Inferior parietal cortex (tissue), 1 donor: ENCODE measurements around the gene HS3ST5.

Source experiments
- DNase-seq: peaks from one replicate; pipeline ENCODE4 v3.0.0-alpha.2; 2016; ENCODE audit errors: extremely low spot score

The HS3ST5 gene

GRCh38 chr6:114194362-114195026 lies 148.3 kb downstream of the HS3ST5 start:
- no peak for DNase-seq

- DNase-seq, result no peak
These were observed 155.3 kb downstream of the HS3ST5 start for GRCh38 chr6:114187563-114187962.

DNA sequence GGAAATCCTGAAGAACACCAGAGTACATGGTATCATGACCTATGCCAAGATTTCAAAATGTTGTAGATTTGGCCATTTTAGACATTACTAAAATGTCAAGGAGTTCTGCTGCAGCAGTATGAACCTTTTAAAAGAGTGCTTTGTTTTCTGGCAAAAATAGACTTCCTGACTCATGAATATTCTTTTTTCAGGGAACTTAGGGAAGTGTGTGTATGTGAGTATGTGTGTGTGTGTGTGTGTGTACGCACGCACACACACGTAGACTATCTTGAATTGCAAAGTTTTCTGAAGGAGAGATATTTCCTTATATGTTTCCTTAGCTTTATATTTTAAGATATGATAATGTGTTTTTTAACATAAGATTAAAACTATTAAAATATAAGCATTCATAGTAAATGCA lies 161.2 kb downstream of the HS3ST5 start:
- no peak for DNase-seq

- no peak for DNase-seq
These were observed 163.4 kb downstream of the HS3ST5 start for GRCh38 chr6:114179411-114179810.

- DNase-seq, result no peak
These were observed 166.1 kb downstream of the HS3ST5 start for GRCh38 chr6:114176726-114177125.

DNA sequence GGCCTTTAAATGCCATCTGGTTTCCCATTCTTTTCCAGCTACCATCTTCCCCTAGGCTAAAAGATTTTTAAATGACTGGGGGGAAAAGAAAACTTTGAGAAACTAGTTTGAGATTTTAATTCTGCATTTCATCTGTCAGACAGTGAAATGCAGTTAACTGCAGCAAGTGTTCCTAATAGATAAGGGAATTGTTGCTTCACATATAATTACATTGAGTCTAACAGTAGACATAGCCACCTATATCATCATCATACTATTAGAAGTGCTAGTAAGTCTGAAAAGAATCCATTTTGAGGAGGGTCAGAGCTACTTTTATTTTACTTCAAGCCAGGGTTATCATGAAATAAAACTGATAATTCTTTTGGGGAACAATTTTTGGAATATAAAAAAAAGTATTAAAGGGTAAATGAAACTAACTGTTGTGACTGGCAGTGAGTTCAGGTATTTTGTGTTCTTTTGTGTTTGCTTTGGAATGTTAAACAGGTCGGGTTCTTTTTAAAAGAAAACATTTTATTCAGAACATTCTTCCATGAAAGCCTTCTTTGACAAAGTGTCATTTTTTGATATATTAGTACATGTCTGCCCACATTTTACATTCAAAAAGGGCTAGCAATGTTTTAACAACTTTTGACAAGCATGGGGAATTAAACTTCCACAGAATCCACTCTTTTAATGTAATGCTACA lies 170.1 kb downstream of the HS3ST5 start:
- DNase-seq, result no peak

DNA sequence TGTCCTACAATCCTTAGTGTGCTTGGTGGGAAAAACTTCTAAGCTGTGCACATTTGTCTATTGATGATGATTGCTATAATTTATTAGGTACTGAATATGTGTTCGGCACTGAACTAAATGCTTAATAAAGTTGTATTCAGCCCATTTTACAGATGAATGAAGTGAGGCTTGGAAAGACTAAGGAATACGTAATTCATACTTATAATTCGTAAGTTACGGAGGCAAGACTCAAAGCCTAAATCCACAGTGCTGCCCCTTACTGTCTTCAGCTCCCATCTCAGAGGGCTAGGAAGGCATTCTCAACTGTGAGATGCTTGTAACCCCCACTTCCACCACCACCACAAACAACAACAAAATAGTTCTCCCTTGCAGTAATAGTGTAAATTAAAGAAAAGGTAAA lies 171.3 kb downstream of the HS3ST5 start:
- DNase-seq, result no peak

DNA sequence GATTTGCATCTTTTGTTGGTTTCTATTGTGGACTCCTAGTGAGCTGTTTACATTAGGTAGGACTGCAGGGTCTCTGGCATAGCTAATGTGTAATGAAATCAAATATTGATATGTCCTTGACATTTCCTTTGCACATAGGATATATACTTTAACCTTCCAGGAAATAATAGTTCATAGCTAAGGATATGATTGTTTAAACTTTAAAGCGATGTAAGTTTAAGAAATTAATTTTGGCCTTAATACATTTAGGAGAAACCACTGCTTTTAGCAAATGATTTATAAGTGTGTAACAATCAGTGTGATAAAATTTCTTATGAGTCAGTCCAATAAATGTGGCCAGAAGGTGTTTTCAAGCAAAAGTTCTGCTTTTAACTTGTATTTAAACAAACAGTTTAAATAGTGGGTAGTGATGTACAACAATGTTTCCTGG lies 171.8 kb downstream of the HS3ST5 start:
- DNase-seq, result no peak

DNA sequence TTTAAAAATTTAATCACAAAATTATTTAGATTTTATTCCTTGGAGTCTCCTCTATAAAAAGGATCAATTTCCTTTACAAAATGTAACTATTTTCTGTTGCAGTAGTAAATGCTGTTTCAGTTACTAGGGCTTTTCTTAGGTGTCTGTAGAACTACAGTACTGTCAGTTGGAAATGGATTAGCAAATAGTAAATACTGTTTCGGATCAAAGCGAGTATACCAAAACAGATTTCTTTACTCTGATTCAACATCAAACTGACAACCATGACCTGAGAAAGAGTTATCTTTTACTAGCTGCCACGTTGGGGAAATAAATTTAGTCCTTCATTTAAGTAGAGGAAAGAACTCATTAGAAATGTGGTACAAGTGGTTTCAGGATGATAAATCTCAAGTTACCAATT lies 172.5 kb downstream of the HS3ST5 start:
- no peak for DNase-seq

- DNase-seq, result no peak
These were observed 173.1 kb downstream of the HS3ST5 start for GRCh38 chr6:114169763-114170162.

DNA sequence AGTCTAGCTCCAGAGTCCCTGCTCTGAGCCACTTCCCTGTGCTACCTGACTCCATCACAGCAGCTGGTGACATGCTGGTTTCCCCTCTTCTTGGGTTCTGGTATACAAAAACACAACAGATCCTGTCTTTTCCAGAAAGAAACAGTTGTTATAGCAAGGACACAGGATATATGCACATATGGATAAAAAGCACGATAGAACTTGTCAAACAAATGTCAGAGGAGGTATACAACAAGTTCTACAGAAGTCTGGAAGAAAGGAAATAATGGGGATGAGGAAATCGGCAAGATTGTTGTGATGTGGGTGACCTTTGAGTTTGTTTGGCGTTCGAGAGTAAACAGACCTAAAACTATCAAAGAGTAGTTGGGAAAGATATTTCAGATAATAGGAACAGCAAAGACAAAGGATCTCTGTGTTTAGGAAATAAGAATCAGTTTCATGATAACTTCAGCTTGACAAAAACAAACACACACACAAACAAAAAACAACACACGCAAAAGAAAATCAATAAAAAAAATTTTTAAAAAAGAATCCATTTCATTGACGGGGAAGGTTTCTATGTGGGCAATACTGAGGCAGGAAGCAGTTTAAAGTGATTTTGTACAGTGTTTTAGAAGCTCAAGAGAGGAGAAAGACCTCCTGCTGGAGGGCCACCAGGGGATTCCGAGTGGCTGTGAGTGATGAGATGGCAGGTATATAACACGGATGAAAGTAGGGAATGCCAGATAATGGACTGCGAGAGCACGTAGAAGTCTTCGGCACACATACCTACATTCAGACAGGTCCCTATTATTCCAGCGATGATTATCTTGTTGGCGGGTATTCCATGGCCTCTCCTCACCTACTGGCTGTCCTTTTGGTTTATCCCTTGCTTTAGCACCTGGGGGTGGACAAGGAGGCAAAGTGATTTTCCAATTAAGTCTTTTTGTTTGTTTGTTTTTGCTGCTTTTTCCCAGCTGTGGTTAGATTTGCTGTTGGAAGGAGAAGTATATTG lies 174.9 kb downstream of the HS3ST5 start:
- no peak for DNase-seq

GRCh38 chr6:114164207-114164606 lies 178.6 kb downstream of the HS3ST5 start:
- no peak for DNase-seq

- no peak for DNase-seq
These were observed 180.0 kb downstream of the HS3ST5 start for GRCh38 chr6:114162691-114163347.

DNA sequence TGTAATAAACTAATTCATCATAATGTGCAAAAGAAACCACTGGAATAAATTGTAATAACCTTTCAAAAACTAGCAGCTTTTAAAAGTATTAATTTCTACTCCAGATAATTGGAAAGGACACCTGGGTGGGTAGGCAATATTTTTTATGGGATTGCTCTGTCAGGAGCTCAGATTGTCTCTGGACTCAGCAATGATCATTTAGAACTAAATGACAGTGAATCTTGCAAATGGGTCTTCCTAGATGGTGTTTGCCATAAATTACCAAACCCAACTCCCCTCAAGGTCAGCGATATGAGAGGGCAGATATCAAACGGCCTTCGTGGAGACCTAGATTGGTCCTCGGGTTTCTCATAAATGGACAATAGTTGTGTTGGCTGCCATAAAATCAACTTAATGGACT lies 181.9 kb downstream of the HS3ST5 start:
- DNase-seq, result no peak

DNA sequence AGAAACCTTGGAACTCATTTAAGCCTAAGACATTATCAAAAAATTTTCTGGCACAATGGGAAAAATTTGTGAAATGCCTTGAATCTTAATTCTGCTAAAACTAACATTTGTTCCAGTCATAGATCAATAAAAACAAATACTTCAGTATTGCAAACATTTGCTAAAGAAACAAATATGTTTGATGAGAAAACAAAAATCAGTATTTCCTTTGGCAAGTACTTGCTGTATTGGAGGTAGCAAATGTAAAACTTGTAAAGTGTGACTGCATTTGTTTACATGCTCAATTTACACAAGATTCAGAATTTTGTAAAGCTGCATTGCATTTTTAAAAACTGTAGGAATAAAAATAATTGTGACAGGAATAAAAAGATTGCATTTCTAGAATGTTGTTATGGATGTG lies 183.1 kb downstream of the HS3ST5 start:
- DNase-seq, result no peak

DNA sequence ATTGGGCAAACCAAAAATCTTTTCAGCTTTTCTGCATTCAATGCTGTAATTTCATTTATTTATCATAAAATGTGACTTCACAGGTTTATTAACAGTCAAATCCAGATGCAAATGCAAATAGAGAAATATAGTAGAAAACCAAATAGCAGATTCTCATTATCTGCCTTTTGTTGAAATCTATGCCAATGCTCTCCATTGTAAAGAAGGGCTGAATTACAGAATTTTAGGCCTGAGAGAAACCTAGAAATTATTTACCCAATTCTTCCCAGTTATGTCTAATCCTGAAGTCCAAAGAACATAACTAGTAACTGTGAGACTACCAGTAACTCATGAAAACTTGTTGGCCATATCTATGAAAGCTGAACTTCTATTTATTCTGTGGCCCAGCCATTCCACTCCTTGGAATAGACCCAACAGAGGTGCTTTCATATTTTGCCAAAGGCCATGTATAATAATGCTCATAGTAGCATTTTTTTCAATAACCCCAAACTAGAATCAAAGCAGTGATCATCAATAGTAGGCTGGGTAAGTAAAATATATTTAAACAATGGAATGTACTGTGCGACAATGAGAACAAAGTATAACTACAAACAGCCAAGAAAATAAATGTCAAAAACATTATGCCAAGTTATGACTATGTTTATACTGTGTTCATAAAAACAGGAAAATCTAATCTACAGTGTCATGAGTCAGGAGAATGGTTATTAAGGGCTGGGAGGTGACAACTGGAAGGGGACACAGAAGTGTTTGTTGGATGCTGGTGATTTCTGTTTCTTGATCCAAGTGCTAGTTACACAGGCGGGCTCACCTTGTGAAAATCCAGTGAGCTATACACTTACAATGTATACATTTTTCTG lies 183.8 kb downstream of the HS3ST5 start:
- DNase-seq, result no peak

DNA sequence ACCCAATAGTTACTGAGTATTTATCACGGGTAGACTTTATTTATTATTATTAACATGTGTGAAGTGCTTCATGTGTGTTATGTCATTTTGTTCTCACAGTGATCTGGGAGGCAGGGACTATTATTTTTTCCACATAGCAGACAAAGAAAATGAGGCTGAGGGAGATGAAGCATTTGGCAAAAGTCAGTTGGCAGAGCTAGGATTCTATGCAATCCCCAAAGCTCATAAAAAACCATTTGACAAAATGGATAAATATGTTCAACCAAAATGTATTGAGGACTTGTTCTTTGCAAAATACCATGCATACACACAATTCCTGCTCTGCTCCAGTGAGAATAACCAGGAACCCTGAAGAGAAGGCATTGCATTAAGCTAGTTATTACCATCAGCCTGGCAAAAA lies 184.4 kb downstream of the HS3ST5 start:
- no peak for DNase-seq

DNA sequence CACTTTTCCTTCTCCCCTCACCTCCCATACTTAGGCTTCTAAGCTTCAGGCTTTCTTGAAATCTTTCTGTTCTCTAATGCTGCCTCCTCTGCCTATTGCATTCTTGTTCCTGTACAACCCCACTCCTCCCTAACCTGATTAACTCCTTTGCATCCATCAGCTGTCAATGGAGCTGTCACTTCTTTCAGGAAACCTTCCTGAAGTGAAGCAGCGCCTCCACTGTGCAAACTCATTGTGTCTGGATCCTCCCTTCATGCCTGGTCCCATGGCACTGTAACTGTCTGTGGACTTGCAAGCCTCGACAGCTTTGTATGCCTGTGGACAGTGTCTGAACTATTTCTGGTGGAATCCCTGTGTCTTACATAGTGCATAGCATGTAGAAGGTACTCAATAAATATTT lies 185.0 kb downstream of the HS3ST5 start:
- DNase-seq, result no peak

- DNase-seq, result no peak
These were observed 187.1 kb downstream of the HS3ST5 start for GRCh38 chr6:114155763-114156162.

DNA sequence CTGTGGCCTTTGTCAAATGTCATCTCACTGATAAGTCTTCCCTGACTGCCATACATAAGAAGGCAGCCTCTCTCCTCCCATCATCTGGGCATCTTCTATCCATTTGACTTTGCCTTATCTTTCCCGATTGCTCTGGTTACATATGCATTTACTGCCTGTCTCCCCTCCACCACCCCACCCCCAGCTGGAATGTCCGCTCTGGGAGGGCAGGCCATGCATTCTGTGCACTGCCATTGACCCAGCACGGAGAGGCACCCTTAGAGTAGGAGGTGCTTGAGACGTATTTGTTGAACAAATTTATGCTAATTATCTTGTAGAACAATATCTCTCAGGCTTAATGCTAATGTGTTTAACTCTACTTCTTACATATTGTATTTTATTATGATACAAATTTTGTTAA lies 188.0 kb downstream of the HS3ST5 start:
- DNase-seq, result no peak

GRCh38 chr6:114153448-114153847 lies 189.4 kb downstream of the HS3ST5 start:
- no peak for DNase-seq
